Measurements from ENCODE around the gene SHC4.

The SHC4 gene

DNA sequence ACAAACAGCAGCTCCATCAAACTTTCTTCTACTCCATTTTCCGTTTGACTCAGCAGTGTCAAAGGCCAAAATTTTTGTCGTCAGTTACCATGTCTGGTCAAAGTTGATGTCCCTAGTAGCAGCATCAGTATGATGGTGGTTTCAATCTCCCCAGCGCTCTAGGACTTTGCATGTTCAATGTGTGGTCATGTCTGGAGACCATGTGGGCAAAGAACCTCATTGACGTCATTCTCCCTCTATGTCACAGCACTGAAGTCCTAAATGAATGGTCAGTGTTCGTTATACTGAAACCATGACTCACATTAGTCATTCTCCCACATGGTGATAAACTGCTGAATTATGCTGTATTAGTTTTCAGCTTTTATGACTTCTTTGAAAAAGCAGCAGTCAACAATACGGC lies 23.2 kb downstream of the SHC4 start:
- no peak overlapping the region for H3K4me3 ChIP-seq (ENCODE audit: low read depth, low read length)
- no peak for TF ChIP-seq CTCF (IDR thresholded peaks at IDR 0.05; ENCODE audit: low read depth, low read length, missing control alignments)
- DNase-seq (ENCODE audit: low read depth), result peak; percentile 53

GRCh38 chr15:48939648-48940047 lies 24.1 kb downstream of the SHC4 start:
- TF ChIP-seq CTCF (IDR thresholded peaks at IDR 0.05; ENCODE audit: low read depth, low read length, missing control alignments), result no peak
- no peak overlapping the region for H3K4me3 ChIP-seq (ENCODE audit: low read depth, low read length)
- no peak for DNase-seq (ENCODE audit: low read depth)

- no peak for DNase-seq (ENCODE audit: low read depth)
- no peak for TF ChIP-seq CTCF (IDR thresholded peaks at IDR 0.05; ENCODE audit: low read depth, low read length, missing control alignments)
- H3K4me3 ChIP-seq (ENCODE audit: low read depth, low read length), result no peak overlapping the region
These were observed 25.8 kb downstream of the SHC4 start for GRCh38 chr15:48937886-48938285.

DNA sequence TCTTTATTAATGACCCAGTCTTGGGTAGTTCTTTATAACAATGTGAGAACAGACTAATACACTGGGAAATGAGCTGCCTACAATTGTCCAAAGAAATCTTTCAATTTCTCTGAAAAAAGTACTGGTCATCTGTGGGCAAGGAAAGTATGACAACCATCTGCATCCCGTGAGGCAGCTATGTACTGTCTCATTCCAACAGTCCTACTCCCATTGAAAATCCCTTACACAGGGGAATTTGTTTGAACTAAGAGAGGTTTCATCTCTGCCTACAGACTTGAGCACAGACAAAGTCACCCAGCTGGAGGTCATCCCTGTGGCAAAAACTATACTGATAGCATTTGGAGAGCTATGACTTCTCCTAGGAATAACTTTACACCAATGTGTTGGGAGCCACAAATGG lies 27.1 kb downstream of the SHC4 start:
- DNase-seq (ENCODE audit: low read depth), result no peak
- H3K4me3 ChIP-seq (ENCODE audit: low read depth, low read length), result no peak overlapping the region
- no peak for TF ChIP-seq CTCF (IDR thresholded peaks at IDR 0.05; ENCODE audit: low read depth, low read length, missing control alignments)

- no peak overlapping the region for H3K4me3 ChIP-seq (ENCODE audit: low read depth, low read length)
- DNase-seq (ENCODE audit: low read depth), result no peak
- TF ChIP-seq CTCF (IDR thresholded peaks at IDR 0.05; ENCODE audit: low read depth, low read length, missing control alignments), result no peak
These were observed 28.5 kb downstream of the SHC4 start for GRCh38 chr15:48935236-48935635.

- no peak for DNase-seq (ENCODE audit: low read depth)
- TF ChIP-seq CTCF (IDR thresholded peaks at IDR 0.05; ENCODE audit: low read depth, low read length, missing control alignments), result no peak
- no peak overlapping the region for H3K4me3 ChIP-seq (ENCODE audit: low read depth, low read length)
These were observed 33.0 kb downstream of the SHC4 start for GRCh38 chr15:48930735-48931134.

- no peak for DNase-seq (ENCODE audit: low read depth)
- TF ChIP-seq CTCF (IDR thresholded peaks at IDR 0.05; ENCODE audit: low read depth, low read length, missing control alignments), result no peak
- H3K4me3 ChIP-seq (ENCODE audit: low read depth, low read length), result no peak overlapping the region
These were observed 34.1 kb downstream of the SHC4 start for GRCh38 chr15:48929661-48930060.
